Endothelial cell of hepatic sinusoid (primary cell): ENCODE data around the gene AHRR.
"Not testable (repeated sequence)": the region's sequence is repeated elsewhere in the genome, so short reads cannot be mapped to it uniquely, and the experiment has no call there.

Experiments
- in situ Hi-C: cut with HindIII; loops from 2 replicates; pipeline ENCODE4 v1.10.0; 2017; ENCODE audit warnings: low sequenced_read_pairs

Gene AHRR

GRCh38 chr5:321230-321725, at the start of gene AHRR:
Gene AHRR (plus strand): TSS chr5:321714. CDS start chr5:343903, 22,189 bp downstream.
- in situ Hi-C loops, result no loop called here

- in situ Hi-C loops, result not testable (repeated sequence)
These were observed 49.7 kb upstream of the AHRR start for GRCh38 chr5:271828-272167.

- in situ Hi-C loops, result not testable (repeated sequence)
These were observed 48.4 kb upstream of the AHRR start for GRCh38 chr5:273091-273490.

GRCh38 chr5:273491-273890, 48.0 kb upstream of the AHRR start:
- in situ Hi-C loops, result not testable (repeated sequence)

- in situ Hi-C loops, result not testable (repeated sequence)
These were observed 47.2 kb upstream of the AHRR start for GRCh38 chr5:274346-274745.

GRCh38 chr5:278646-279045, 42.9 kb upstream of the AHRR start:
- in situ Hi-C loops, result no loop called here

- in situ Hi-C loops, result not testable (repeated sequence)
These were observed 42.4 kb upstream of the AHRR start for GRCh38 chr5:279051-279665.

GRCh38 chr5:285991-286557, 35.4 kb upstream of the AHRR start:
- in situ Hi-C loops, result no loop called here

GRCh38 chr5:290200-290599, 31.3 kb upstream of the AHRR start:
- in situ Hi-C loops, result not testable (repeated sequence)

GRCh38 chr5:291345-291744, 30.2 kb upstream of the AHRR start:
- in situ Hi-C loops, result not testable (repeated sequence)

- in situ Hi-C loops, result not testable (repeated sequence)
These were observed 26.7 kb upstream of the AHRR start for GRCh38 chr5:294788-295187.

GRCh38 chr5:296207-296606, 25.3 kb upstream of the AHRR start:
- in situ Hi-C loops, result not testable (repeated sequence)

GRCh38 chr5:296954-297353, 24.6 kb upstream of the AHRR start:
- in situ Hi-C loops, result not testable (repeated sequence)

- in situ Hi-C loops, result not testable (repeated sequence)
These were observed 24.1 kb upstream of the AHRR start for GRCh38 chr5:297448-297847.

GRCh38 chr5:297991-298736, 23.4 kb upstream of the AHRR start:
- in situ Hi-C loops, result not testable (repeated sequence)

- in situ Hi-C loops, result no loop called here
These were observed 22.8 kb upstream of the AHRR start for GRCh38 chr5:298737-299125.

GRCh38 chr5:299921-300320, 21.6 kb upstream of the AHRR start:
- in situ Hi-C loops, result not testable (repeated sequence)

GRCh38 chr5:300691-301435, 20.7 kb upstream of the AHRR start:
- in situ Hi-C loops, result not testable (repeated sequence)

GRCh38 chr5:302416-302815, 19.1 kb upstream of the AHRR start:
- in situ Hi-C loops, result not testable (repeated sequence)

- in situ Hi-C loops, result no loop called here
These were observed 18.5 kb upstream of the AHRR start for GRCh38 chr5:302966-303365.

- in situ Hi-C loops, result not testable (repeated sequence)
These were observed 17.8 kb upstream of the AHRR start for GRCh38 chr5:303741-304140.
